Superior temporal gyrus (tissue), 1 donor: ENCODE results near the gene ARHGEF39.
A peak's percentile ranks its signal among the peaks of the same experiment; 100 is the strongest.
"Not testable (repeated sequence)": the region's sequence is repeated elsewhere in the genome, so short reads cannot be mapped to it uniquely, and the experiment has no call there.

Experiments used
- DNase-seq: peaks from one replicate; pipeline ENCODE4 v3.0.0-alpha.2; 2016; ENCODE audit errors: extremely low spot score

The ARHGEF39 gene

GRCh38 chr9:35618854-35619799 lies 45.9 kb downstream of the ARHGEF39 start:
- DNase-seq, result no peak

GRCh38 chr9:35618325-35618727 lies 46.7 kb downstream of the ARHGEF39 start, which contains the start of gene CD72:
CD72 (minus strand) TSS chr9:35618413; CDS start chr9:35618303, 110 bp downstream.
- DNase-seq, result no peak

DNA sequence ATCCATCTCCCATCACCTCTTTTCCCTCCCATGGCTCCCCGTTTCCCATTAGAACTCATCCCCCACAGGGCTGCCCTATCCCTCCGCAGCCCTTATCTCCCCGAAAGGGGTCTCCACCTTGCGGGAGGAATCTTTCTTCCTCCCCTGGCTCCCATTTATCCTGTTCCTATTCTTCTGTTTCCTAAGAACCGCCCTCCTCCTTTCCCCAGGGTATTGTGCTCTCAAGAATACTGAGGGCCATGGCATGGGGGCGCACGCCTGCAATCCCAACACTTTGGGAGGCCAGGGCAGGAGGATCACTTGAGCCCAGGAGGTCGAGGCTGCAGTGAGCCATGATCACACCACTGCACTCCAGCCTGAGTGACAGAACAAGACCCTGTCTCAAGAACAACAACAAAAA lies 47.4 kb downstream of the ARHGEF39 start:
- no peak for DNase-seq

DNA sequence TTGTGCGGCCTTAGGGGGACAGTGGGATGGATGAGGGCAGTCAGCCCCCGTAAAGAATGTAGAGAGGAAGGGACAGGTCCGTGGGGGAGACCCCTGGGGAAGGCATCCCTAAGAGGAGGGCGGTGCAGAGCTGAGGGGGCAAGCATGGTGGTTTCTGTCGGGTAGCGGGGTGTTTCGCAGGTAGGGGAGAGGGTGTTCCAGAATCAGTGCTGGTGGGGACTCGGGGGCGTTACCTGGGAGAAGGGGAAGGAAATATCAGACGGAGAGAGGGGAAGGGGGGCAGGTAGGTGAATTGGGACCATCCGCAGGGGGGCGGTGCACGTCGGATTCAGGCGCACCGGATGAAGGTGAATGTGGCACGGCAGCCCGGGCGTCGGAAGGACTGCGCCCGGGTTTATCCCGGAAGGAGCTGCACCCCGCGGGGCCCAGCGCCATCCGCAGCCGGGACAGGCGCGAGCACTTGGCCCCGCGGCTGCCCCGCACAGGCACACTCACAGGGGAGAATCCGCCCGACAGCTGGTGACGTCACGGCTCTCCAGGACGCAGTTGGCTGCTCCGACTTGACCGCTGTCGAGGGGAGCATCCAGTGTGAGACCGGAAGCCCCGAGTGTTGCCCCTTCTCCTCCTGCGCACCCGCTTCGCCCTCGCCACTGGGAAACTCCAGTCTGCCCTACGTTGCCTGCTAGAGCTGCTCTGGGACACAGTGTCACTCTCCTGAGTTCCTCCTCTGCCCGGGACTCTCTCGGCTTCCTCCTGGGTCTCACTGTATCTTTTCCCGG lies 48.1 kb downstream of the ARHGEF39 start:
- no peak for DNase-seq

- no peak for DNase-seq
Observed at GRCh38 chr9:35615981-35616680, 48.9 kb downstream of the ARHGEF39 start.

GRCh38 chr9:35612843-35613242 lies 52.2 kb downstream of the ARHGEF39 start:
- no peak for DNase-seq

DNA sequence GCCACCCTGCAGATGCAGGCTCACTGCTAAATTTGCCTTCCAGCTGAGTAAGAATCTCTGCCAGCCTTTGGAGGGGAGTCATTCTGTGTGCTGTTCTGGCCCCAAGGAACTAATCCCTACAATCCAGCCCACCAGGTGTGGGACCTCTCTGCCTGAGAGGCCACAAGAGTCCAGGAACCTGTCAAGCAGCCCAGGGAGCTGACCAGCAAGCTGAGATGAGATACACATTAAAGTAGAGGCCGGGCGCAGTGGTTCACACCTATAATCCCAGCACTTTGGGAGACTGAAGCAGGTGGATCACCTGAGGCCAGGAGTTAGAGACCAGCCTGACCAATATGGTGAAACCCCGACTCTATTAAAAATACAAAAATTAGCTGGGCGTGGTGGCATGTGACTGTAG lies 52.9 kb downstream of the ARHGEF39 start:
- not testable (repeated sequence) for DNase-seq

- peak; percentile 70 for DNase-seq
Observed at GRCh38 chr9:35611230-35611797, 53.7 kb downstream of the ARHGEF39 start.

- DNase-seq, result no peak
Observed at GRCh38 chr9:35609820-35610163, 55.2 kb downstream of the ARHGEF39 start.
